Neural cell (in vitro differentiated cells): ENCODE results near the gene CDH12. TPM values are rescaled to one million over a fixed set of nuclear protein-coding genes. Genes with fewer than 3 reads are reported as not detected.

Source experiments
- H2AFZ ChIP-seq: fragments of 200-600, 300-800 bp; sonication (generic), shearing (Covaris generic); 2 replicates; pipeline ENCODE4 v1.6.0; 2014; ENCODE audit warnings: low read depth, mild to moderate bottlenecking, antibody characterized with exemption, low read length, moderate library complexity
- H3F3A ChIP-seq: fragments of 200-600 bp; shearing (Covaris generic); 2 replicates; pipeline ENCODE4 v1.6.1; 2016; ENCODE audit warnings: mild to moderate bottlenecking, moderate library complexity, mixed read lengths, antibody characterized with exemption, low read length; ENCODE audit not compliant: insufficient read depth, poor library complexity, severe bottlenecking
- H3K27ac ChIP-seq: fragments of 200-600, 300-800 bp; sonication (generic), shearing (Covaris generic); 2 replicates; pipeline ENCODE4 v1.5.1; 2014; ENCODE audit warnings: mild to moderate bottlenecking, low read length, moderate library complexity
- H3K27me3 ChIP-seq: fragments of 300-800, 200-600 bp; sonication (generic), shearing (Covaris generic); 2 replicates; pipeline ENCODE4 v1.6.0; 2014; ENCODE audit warnings: mild to moderate bottlenecking, low read depth, low read length, moderate library complexity; ENCODE audit not compliant: insufficient read depth
- H3K36me3 ChIP-seq: fragments of 300-800, 200-600 bp; sonication (generic), shearing (Covaris generic); 2 replicates; pipeline ENCODE4 v1.5.1; 2014; ENCODE audit warnings: mild to moderate bottlenecking, antibody characterized with exemption, low read length, moderate library complexity; ENCODE audit not compliant: insufficient read depth
- H3K4me2 ChIP-seq: fragments of 300-800, 200-600 bp; sonication (generic), shearing (Covaris generic); 2 replicates; pipeline ENCODE4 v1.6.0; 2014; ENCODE audit warnings: mild to moderate bottlenecking, low read length
- H3K4me3 ChIP-seq: fragments of 300-800, 200-600 bp; sonication (generic), shearing (Covaris generic); 2 replicates; pipeline ENCODE4 v1.5.1; 2014; ENCODE audit warnings: mild to moderate bottlenecking, low read length, moderate library complexity
- H3K79me2 ChIP-seq: fragments of 200-600 bp; shearing (Covaris generic); replicated peaks from 2 replicates; pipeline ENCODE4 v1.6.0; 2014; ENCODE audit warnings: mild to moderate bottlenecking, low read length, moderate library complexity; ENCODE audit not compliant: insufficient read depth
- H3K9ac ChIP-seq: fragments of 300-800, 200-600 bp; sonication (generic), shearing (Covaris generic); 2 replicates; pipeline ENCODE4 v1.6.1; 2016; ENCODE audit warnings: mild to moderate bottlenecking, low read length, mixed read lengths
- H3K9me2 ChIP-seq: fragments of 200-600 bp; shearing (Covaris generic); 2 replicates; pipeline ENCODE4 v1.6.1; 2016; ENCODE audit warnings: mild to moderate bottlenecking, low read length, mixed read lengths; ENCODE audit not compliant: insufficient read depth
- H3K9me3 ChIP-seq: fragments of 200-600, 300-800 bp; sonication (generic), shearing (Covaris generic); 2 replicates; pipeline ENCODE4 v1.6.1; 2016; ENCODE audit warnings: mild to moderate bottlenecking, mixed run types, low read length, moderate library complexity, mixed read lengths
- H4K20me1 ChIP-seq: fragments of 200-600 bp; shearing (Covaris generic); 2 replicates; pipeline ENCODE4 v1.6.1; 2016; ENCODE audit warnings: mild to moderate bottlenecking, mixed run types; ENCODE audit not compliant: insufficient read depth
- EP300 ChIP-seq: fragments of 450-650 bp; conservative IDR thresholded peaks from 2 replicates; pipeline ENCODE4 v1.6.1; 2014; ENCODE audit warnings: antibody characterized with exemption, mild to moderate bottlenecking, moderate library complexity; ENCODE audit not compliant: poor library complexity, severe bottlenecking
- EZH2 ChIP-seq: fragments of 200-600, 300-800 bp; shearing (Covaris generic), sonication (generic); IDR thresholded peaks from 2 replicates; pipeline ENCODE4 v1.6.1; 2014; ENCODE audit warnings: antibody characterized with exemption, low read length, borderline replicate concordance, mild to moderate bottlenecking; ENCODE audit not compliant: insufficient read depth, poor library complexity, severe bottlenecking
- MXI1 ChIP-seq: fragments of 450-650 bp; conservative IDR thresholded peaks from 2 replicates; pipeline ENCODE4 v1.6.1; 2014; ENCODE audit warnings: antibody characterized with exemption, mild to moderate bottlenecking; ENCODE audit not compliant: poor library complexity, severe bottlenecking
- POLR2AphosphoS5 ChIP-seq: IDR thresholded peaks from 2 replicates; pipeline ENCODE4 v1.6.1; 2012
- RAD21 ChIP-seq: fragments of 450-650 bp; conservative IDR thresholded peaks from 2 replicates; pipeline ENCODE4 v1.6.1; 2014; ENCODE audit warnings: antibody characterized with exemption, mild to moderate bottlenecking, moderate library complexity
- SMC3 ChIP-seq: fragments of 450-650 bp; conservative IDR thresholded peaks from 2 replicates; pipeline ENCODE4 v1.6.1; 2014; ENCODE audit warnings: antibody characterized with exemption, mild to moderate bottlenecking, moderate library complexity; ENCODE audit not compliant: poor library complexity
- TAF1 ChIP-seq: IDR thresholded peaks from 2 replicates; pipeline ENCODE4 v1.6.1; 2012; ENCODE audit warnings: low read depth
- polyA plus RNA-seq: library from polyadenylated mRNA; depleted of rRNA; stranded (reverse); fragments of >200 nt; gene quantifications from 2 replicates; pipeline ENCODE4 v1.2.3, GENCODE V29; 2014
- TF ChIP-seq, protein P1 (sequence below): IDR thresholded peaks from 2 replicates; pipeline ENCODE4 v1.6.1; 2012; ENCODE audit warnings: borderline replicate concordance
- TF ChIP-seq, protein P2 (sequence below): fragments of 450-650 bp; IDR thresholded peaks from 2 replicates; pipeline ENCODE4 v1.5.1; 2014; ENCODE audit warnings: antibody characterized with exemption, mild to moderate bottlenecking, moderate library complexity; ENCODE audit not compliant: poor library complexity, severe bottlenecking

The CDH12 gene
- polyA plus RNA-seq, 1 donor from 2014 or later = 2.1 TPM

DNA sequence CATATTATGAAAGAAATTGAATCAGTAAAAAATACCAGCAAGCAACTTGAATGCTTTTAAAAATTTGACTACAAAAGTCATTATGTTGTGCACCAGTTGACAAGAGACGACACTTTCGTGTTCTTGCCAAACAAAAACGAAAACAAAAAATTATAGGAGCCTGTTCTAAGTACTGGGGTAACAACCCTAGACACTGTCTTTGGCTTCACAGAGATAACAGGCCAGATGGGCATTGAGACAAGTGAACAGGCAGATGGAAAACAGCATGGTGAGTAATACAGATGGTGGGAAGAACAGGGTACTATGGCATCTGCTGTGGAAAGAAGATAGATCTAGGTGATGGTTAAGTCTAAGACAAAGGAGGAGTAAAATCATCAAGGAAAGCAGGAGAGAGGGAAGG, 99.0 kb downstream of the CDH12 start:
- Histone ChIP-seq H3K79me2 (no peaks in the 10 kb centered on the region), H2AFZ (no peak overlapping the region), H3K9ac (no peak overlapping the region), H3K4me3 (no peak overlapping the region), H3K4me2 (no peak overlapping the region), H3K27ac (no peak overlapping the region), H3K9me3 (no peaks in the 10 kb centered on the region), H4K20me1 (no peaks in the 10 kb centered on the region), H3K27me3 (no peaks in the 10 kb centered on the region), H3K36me3 (no peaks in the 10 kb centered on the region), H3F3A (no peaks in the 10 kb centered on the region), H3K9me2 (no peaks in the 10 kb centered on the region)
- TF ChIP-seq RAD21 (no peak), POLR2AphosphoS5 (no peak), TAF1 (no peak), EP300 (no peak), MXI1 (no peak), SMC3 (no peak), EZH2 (no peak)
- TF ChIP-seq, protein P1, sequence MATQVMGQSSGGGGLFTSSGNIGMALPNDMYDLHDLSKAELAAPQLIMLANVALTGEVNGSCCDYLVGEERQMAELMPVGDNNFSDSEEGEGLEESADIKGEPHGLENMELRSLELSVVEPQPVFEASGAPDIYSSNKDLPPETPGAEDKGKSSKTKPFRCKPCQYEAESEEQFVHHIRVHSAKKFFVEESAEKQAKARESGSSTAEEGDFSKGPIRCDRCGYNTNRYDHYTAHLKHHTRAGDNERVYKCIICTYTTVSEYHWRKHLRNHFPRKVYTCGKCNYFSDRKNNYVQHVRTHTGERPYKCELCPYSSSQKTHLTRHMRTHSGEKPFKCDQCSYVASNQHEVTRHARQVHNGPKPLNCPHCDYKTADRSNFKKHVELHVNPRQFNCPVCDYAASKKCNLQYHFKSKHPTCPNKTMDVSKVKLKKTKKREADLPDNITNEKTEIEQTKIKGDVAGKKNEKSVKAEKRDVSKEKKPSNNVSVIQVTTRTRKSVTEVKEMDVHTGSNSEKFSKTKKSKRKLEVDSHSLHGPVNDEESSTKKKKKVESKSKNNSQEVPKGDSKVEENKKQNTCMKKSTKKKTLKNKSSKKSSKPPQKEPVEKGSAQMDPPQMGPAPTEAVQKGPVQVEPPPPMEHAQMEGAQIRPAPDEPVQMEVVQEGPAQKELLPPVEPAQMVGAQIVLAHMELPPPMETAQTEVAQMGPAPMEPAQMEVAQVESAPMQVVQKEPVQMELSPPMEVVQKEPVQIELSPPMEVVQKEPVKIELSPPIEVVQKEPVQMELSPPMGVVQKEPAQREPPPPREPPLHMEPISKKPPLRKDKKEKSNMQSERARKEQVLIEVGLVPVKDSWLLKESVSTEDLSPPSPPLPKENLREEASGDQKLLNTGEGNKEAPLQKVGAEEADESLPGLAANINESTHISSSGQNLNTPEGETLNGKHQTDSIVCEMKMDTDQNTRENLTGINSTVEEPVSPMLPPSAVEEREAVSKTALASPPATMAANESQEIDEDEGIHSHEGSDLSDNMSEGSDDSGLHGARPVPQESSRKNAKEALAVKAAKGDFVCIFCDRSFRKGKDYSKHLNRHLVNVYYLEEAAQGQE = no peak
- TF ChIP-seq, protein P2, sequence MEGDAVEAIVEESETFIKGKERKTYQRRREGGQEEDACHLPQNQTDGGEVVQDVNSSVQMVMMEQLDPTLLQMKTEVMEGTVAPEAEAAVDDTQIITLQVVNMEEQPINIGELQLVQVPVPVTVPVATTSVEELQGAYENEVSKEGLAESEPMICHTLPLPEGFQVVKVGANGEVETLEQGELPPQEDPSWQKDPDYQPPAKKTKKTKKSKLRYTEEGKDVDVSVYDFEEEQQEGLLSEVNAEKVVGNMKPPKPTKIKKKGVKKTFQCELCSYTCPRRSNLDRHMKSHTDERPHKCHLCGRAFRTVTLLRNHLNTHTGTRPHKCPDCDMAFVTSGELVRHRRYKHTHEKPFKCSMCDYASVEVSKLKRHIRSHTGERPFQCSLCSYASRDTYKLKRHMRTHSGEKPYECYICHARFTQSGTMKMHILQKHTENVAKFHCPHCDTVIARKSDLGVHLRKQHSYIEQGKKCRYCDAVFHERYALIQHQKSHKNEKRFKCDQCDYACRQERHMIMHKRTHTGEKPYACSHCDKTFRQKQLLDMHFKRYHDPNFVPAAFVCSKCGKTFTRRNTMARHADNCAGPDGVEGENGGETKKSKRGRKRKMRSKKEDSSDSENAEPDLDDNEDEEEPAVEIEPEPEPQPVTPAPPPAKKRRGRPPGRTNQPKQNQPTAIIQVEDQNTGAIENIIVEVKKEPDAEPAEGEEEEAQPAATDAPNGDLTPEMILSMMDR = no peak

DNA sequence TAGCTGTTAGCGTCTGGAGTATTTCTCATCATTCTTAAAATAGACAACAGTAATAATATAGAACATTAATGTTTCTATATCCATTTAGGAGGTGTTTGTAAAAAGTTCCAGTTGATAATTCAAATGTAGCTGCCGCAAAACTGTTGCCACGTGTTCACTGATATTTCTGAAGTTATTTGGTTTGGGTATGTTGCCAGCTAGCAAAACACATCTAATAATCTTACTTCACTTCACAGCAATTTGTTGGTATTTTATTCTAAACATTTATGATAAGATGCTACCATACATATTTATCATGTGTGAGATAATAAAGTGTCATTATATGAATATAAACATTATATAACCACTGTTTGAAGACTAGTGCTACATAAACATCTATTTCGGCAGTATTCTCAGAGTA, 101.6 kb downstream of the CDH12 start:
- Histone ChIP-seq H3K79me2 (no peaks in the 10 kb centered on the region), H4K20me1 (no peaks in the 10 kb centered on the region), H3F3A (no peaks in the 10 kb centered on the region), H3K4me2 (no peak overlapping the region), H3K4me3 (no peak overlapping the region), H2AFZ (no peak overlapping the region), H3K9me3 (no peaks in the 10 kb centered on the region), H3K36me3 (no peaks in the 10 kb centered on the region), H3K9me2 (no peaks in the 10 kb centered on the region), H3K27me3 (no peaks in the 10 kb centered on the region), H3K9ac (no peak overlapping the region), H3K27ac (no peak overlapping the region)
- TF ChIP-seq EP300 (no peak), POLR2AphosphoS5 (no peak), EZH2 (no peak)
- TF ChIP-seq, protein P1 = no peak
